Stimulated activated CD4-positive, alpha-beta T cell treated with anti-CD3 and anti-CD28 coated beads, Interleukin-1b, Interleukin-23, amount 100 ng/mL, for 24 hours (primary cell): ENCODE measurements around the gene POLRMT.

ENCODE experiments used
- DNase-seq, 4 experiments: peaks; one replicate each; pipeline ENCODE4 v3.0.0-alpha.2; 2020; ENCODE audit warnings: low read depth in 4 of 4, low spot score in 1 of 4

POLRMT gene

GRCh38 chr19:580274-580835, 53.0 kb downstream of the POLRMT start:
- no peak for DNase-seq

GRCh38 chr19:579842-580155, 53.5 kb downstream of the POLRMT start:
- DNase-seq, result no peak

GRCh38 chr19:579111-579841, 54.1 kb downstream of the POLRMT start:
- DNase-seq, result no peak

GRCh38 chr19:577439-578392, 55.6 kb downstream of the POLRMT start:
- DNase-seq, result no peak

GRCh38 chr19:576768-577438, 56.4 kb downstream of the POLRMT start:
- DNase-seq, result no peak

GRCh38 chr19:575527-576506, 57.5 kb downstream of the POLRMT start:
- DNase-seq, result no peak

- no peak for DNase-seq
These were observed 58.4 kb downstream of the POLRMT start for GRCh38 chr19:574658-575526.

GRCh38 chr19:573519-573825, 59.9 kb downstream of the POLRMT start:
- no peak for DNase-seq

GRCh38 chr19:572743-573518, 60.4 kb downstream of the POLRMT start:
- no peak for DNase-seq

- DNase-seq, result peak; percentile 95 to 98 (median 97)
These were observed 61.1 kb downstream of the POLRMT start, which contains the start of gene BSG for GRCh38 chr19:572140-572742. Gene BSG, plus strand, starts transcription at chr19:572596. Its CDS starts 39 bp downstream, at chr19:572635.

GRCh38 chr19:571566-571974, 61.8 kb downstream of the POLRMT start:
- no peak for DNase-seq

- peak in 1 of 4 experiments; percentile 29 for DNase-seq
These were observed 62.3 kb downstream of the POLRMT start for GRCh38 chr19:570937-571565.

GRCh38 chr19:570251-570686, 63.1 kb downstream of the POLRMT start:
- DNase-seq, result no peak

GRCh38 chr19:567296-567900, 65.9 kb downstream of the POLRMT start:
- no peak for DNase-seq
